Cardiac septum (tissue), 1 donor: ENCODE data around the gene MRPL53. TPM values are rescaled to one million over a fixed set of nuclear protein-coding genes. Genes with fewer than 3 reads are reported as not detected.

ENCODE experiments used
- DNase-seq: peaks from one replicate; pipeline ENCODE4 v3.0.0-alpha.2; 2020; ENCODE audit warnings: low spot score
- intact Hi-C: fragments of 100-400 bp; cut with DNase I; formaldehyde crosslinking; loops from one replicate; pipeline ENCODE4 v1.14.0; 2022
- long read RNA-seq: library from polyadenylated mRNA; unstranded; transcript quantifications from one replicate; pipeline ENCODE4 v2.0.0, GENCODE V29; 2021
- total RNA-seq: library from RNA; stranded (reverse); fragmentation: NEBNext Ultra II Directional; extraction: Animal tissue kit (Norgen Biotek cat#: 25700); gene quantifications from one replicate; pipeline ENCODE4 v1.2.1, GENCODE V29; 2021
- donor health status: DM: no; HTN: no; CAD: no.

MRPL53 gene
- 134 TPM for total RNA-seq
- long read RNA-seq, transcript MRPL53-201 (3 exons, 1,162 nt): major isoform, 63 of 70 reads
- long read RNA-seq, partial matches to known transcripts: 1 of 70 reads
- long read RNA-seq, other reads (novel, unspliced or antisense): 1 of 70 reads

DNA sequence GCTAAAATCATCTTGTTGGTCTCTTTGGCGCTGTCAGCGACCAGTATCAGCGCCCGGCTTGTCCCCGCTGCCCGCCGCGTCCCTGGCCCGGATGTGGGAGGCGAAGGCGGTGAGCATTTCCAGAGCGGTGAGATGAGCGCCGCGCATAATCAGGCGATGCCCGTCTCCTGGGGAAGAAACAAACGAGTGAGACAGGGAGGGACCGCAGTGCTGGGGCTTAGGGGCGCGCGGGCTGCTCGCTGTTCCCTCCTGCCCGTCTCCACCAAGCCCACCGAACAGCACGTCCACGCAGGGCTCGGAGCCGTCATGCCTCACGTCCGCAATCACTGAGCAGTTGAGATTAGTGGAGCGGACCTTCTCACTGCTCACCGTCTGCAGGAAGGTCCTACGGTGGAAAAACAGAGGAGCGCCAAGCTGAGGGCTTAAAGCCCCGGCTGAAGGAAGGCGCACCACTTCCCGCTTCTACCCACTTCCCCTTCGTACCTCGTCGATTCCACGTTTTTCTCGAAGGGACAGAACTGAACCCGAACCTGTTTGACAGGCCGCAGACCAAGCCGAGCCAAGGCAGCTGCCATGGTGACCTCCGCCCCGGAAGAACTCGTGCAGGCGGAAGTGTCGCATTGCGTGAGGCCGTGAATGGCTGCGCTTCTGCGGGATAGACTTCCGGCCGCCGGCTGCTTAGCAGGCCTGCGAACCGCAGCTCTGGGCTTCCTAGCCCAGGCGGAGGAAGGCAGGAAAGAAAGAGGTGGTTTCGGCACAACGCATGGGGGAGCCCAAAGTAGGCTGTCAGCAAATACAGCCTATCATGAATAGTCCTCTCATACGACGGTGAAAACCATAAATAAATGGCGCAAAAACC is at the start of gene MRPL53:
MRPL53 (minus strand) TSS at position 595 of the 859 bp plus-strand sequence; CDS start at position 575, 20 bp downstream.
- peak; percentile 97 for DNase-seq
- intact Hi-C loops: no loop called here

DNA sequence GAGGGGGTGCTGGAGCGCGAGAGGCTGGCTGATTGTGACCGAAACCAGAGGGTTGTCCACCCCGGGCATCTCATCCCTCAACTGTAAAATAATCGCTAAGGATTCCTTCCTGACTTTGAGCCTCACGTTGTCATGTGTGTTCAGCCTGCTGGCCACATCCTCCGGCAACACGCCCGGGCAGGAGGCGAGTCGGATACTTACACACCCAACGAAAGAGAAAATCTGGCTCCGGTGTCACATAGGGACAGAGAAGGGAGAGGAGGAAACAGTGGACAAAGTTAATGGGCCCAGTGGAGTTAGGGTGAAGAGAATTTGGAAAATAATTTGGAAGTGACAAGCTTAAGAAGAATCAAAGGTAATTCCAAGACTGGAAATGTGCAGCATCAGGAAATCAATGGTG is 44.2 kb upstream of the MRPL53 start:
- DNase-seq: no peak
- intact Hi-C loops: no loop called here

DNA sequence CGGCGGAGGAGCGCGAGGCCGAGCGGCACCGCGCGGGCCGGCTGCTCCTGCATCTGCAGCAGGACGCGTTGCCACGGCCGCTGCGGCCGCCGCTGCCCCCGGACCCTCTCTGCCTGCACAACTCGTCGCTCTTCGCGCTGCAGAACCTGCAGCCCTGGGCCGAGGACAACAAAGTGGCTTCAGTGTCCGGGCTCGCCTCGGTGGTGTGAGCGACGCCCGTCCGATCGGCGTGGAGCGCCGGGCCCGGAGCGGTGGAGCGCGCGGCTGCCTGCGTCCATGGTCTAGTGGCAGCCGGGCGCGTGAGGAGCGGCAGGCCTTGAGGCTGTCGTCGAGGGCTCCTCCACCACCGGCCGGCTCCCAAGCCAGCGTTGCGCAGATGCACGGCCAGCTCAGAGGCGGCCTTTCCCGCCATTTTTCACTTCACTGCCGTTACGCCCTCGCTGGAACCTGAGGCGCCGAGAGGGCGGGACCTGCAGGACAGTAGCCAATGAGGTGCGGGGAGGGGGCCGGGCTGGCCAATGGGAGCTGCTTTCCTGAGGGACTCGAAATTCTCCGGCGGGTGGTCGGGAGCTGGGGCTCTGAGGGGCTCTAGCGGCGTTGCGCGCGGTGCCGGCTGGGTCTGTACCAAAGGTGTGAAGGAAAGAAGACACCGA is 43.6 kb upstream of the MRPL53 start:
- DNase-seq: peak; percentile 87
- intact Hi-C loops: no loop called here

DNA sequence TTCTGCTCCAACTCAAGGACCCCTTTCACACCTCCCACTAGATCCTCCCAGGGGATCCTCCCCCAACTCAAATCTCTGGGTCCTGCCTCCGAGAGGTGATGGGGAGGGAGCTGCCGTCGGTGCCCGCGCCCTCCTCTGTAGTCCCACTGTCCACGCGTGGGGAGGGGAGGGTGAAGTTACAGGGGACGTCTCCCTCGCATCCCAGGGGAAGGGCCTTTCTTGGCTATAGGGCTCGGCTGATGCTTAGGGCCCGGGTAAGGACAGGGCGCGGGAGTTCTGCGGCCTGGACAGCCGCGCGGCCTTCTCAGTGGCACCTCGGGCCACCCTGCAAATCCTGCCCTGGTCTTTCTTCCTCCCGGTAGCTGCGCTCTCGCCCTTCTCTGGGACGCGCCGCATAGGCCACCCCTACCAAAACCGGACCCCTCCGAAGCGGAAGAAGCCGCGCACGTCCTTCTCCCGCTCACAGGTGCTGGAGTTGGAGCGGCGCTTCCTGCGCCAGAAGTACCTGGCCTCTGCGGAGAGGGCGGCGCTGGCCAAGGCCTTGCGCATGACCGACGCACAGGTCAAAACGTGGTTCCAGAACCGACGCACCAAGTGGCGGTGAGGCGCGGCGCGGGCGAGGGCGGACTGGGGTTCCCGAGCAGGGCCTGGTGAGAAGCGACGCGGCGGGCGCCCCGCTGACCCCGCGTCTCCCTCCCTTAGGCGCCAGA is 42.9 kb upstream of the MRPL53 start:
- no peak for DNase-seq
- intact Hi-C loops: no loop called here

DNA sequence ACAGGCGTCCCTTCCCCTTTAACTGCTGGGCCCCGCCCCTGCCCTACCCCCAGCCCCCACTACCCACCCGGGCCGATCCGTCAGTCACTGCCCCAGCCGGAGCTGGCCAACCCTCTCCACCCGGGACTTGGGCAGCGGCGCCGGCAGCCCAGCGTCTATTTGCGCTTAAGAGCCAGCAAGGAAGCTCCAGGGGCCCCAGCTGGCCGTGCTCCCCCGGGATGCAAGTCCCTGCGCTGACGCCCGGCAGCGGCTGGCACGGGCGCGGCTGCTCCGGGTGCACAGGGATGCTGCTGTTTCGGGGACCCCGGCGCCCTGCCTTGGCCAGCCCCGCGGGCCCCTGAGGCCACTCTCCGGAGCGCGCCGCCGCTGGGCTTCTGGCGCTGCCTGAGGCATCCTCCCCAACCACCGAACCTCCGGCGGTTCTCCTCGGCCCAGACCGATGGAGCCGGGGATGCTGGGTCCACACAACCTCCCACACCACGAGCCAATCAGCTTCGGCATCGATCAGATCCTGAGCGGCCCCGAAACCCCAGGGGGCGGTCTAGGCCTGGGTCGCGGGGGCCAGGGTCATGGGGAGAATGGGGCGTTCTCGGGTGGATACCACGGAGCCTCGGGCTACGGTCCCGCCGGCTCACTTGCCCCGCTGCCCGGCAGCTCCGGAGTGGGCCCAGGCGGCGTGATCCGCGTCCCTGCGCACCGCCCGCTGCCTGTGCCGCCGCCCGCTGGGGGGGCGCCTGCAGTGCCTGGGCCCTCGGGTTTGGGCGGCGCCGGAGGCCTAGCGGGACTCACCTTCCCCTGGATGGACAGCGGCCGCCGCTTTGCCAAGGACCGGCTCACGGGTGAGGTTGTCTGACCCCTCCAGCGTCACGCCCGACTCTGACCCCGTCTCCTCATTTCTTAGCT is 42.1 kb upstream of the MRPL53 start, which contains the start of gene TLX2:
TLX2 (plus strand) TSS at position 83 of the 903 bp plus-strand sequence; CDS start at position 440, 357 bp downstream.
- DNase-seq: no peak
- intact Hi-C loops: no loop called here

DNA sequence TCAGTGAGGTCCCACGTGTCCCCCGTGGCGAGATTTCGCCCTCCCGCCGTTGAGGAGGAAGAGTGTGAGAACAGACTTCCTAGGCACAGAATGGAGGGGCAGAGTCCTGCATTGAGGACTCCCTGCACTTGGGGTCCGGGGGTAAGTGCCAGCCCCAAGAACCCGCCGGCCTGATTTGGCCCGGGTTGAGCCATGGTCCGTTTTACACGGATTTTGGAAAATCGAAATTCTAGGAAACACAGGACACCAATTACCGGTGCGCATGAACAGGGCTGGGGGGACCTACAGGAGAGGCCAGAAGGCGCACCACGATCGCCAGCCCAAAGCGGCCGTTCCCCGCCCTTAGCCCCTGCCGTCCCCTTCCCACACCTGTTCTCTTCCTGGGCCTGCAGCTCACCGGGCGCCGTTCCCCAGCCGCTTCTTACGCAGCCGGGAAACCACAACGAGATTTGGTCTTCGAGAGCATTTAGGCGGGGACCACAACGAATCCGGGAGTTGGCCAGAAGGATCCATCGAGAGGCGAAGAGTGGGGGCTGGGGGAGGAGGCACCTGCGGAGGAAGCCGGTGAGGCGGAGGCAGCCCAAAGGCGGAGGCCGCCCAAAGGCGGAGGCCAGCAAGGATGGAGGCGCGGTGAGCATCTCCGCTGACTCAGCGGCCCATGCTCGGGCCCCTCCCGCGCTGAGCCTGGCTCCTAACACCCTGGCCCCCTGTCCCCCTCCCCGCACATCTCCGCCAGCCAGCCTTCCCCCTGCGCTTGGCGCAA is 41.3 kb upstream of the MRPL53 start:
- no peak for DNase-seq
- intact Hi-C loops: no loop called here

DNA sequence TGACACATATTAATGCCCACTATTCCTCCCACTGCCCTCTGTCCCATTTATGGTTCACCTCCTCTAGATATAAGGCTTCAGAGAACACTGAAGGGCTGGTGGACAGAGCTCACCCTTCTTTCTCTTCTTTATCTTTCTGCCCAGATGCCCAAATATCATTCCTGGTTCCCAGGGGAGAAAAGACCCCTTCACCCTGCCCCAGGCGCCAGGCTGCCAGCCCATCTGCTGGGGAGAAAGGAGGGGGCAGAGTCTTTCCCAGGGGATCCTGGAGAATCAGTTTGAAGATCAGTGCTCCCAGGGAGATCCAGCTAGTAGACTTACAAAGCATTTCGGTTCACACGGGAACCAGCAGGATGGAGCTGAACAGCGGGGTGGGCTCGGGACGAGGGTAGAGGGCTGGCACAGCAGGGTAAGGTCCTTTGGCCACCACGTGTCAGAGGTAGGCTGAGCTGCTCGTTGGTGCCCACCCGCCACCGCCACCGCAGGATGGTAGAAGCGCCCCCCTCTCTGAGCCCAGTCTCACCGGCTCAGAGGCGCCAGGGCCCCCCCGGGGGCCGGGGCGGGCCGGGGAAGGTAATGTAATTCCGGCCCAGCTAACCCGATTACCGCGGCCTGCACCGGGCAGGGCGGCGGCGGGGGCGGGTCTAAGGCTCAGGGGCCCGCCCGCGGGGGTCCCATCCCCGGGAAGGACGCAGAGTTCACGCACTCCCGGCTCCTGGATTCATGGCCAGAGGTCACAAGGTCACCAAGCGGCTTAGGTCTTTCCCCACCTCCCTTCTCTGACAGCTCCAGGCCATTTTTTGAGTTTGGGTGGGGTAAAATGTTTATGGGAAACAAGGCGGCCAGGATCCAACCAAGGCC is 40.5 kb upstream of the MRPL53 start:
- intact Hi-C loops: no loop called here
- DNase-seq: no peak

DNA sequence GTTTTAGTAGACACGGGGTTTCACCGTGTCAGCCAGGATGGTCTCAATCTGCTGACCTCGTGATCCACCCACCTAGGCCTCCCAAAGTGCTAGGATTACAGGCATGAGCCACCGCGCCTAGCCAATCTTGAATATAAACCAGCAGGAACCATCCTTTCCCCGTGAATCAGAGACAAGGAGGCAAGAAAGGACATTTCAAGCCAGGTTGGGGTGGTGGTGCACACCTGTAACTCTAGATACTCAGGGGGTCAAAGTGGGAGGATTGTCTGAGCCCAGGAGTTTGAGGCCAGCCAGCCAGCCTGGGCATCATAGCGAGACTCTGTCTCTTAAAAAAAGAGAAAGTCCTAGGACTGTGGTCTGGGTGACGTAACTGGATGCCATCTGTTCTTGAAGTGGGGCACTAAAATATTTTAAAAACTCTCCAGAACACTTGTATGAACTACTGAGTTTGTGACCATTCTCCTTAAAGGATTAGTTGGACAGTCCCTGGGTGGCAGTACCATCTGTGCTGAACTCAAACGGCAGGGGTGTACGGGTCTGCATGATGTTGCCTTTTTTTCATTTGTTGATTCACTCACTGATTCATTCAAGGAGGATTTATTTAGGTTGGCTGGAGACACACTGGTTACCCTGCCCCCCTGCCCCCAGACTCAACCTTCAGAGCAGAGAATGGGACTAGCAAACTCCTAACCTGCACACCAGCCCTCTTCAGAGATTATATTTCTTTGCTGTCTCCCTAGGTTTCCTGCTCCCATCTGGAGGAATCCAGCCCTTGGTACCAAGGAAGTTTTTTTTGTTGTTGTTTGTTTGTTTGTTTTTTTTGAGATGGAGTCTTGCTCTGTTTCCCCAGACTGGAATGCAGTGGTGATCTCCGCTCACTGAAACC is 38.9 kb upstream of the MRPL53 start:
- DNase-seq: no peak
- intact Hi-C loops: no loop called here

DNA sequence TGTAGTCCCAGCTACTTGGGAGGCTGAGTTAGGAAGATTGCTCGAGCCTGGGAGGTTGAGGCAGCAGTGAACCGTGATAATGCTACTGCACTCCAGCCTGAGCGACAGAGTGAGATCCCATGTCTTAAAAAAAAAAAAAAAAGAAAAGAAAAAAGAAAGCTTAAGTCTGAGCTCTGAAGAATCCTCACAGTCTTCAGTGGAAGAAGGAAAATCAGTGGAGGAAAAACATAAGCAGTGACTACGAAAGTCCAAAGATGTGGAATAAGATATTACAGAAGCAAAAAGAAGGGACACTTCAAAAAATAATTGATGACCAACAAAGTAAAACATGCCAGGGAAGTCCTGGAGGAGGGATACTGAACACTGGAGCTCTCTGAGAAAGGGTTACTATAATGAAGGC is 37.8 kb upstream of the MRPL53 start:
- no peak for DNase-seq
- intact Hi-C loops: no loop called here

DNA sequence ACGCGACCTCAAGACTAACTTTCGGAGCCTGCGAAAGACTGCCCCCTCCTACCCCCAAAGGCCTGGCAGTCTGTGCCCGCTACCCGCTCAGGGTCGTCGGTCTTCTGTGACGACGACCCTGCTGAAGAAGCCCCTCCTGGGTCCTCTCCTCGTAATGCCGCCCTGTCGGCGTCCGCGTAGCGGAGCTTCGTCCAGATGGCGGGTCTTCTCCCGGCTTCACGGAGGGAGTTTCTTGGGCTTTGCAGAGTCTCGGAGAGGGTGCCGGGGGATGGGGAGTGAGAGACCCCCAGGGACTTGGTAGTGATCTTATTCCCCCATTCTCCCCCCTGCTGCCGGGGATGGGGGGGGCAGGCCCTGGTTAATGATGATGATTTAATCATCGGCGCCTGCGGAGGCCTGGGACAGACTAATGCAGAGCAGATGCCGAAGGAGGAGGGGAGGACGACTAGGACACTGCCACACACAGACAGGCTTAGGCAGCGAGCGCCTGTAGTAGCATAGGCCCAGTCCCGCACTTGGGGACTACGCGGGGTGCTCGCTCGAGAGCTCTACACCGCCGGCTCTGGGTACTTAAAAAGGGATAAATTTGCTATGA is 35.5 kb upstream of the MRPL53 start:
- no peak for DNase-seq
- intact Hi-C loops: loop anchor here (1.0 kb wide), 1 partner anchor 21 kb away; the partner anchor contains the start of genes AUP1 and HTRA2

DNA sequence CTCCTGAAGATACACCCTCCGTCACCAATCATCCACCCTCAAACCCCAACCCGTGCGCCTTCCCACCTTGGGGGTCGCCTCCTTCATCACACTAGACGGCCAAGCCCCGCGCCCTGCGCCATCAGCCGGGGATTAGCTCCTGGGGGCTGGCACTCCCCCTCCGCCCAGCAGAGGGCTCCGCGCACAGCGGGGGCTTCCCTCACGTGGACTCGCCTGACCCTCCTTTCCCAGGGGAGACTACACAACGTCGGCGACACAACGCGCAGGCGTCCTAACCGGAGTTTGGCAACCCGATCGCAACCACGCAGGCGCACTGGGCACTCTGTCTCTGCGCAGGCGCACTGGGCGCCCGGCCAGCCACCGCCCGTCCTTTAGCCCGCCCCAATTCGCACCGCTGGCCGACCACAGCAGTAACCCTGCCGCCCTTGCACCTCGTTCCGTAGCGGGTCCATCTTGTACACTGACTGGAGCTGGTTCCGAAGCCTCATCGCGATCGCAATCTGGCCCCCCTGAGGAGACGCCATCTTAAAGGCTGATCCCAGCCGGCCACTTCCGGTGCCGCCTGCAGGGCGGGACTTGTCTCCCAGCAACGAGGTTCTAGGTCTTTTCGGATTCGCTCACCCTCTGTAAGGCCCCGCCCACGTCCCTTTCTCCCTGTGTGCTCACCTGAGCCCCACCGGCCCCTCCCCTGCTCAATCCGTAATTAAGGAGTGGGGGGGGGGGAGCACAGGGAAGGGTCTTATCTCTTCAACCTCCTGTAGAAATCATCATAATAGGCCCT is 34.9 kb upstream of the MRPL53 start, which contains the start of gene PCGF1:
PCGF1 (minus strand) TSS at position 551 of the 781 bp plus-strand sequence; CDS start at position 524, 27 bp downstream.
- intact Hi-C loops: loop anchor here (1.0 kb wide), 1 partner anchor 22 kb away; the partner anchor contains the start of genes AUP1 and HTRA2

DNA sequence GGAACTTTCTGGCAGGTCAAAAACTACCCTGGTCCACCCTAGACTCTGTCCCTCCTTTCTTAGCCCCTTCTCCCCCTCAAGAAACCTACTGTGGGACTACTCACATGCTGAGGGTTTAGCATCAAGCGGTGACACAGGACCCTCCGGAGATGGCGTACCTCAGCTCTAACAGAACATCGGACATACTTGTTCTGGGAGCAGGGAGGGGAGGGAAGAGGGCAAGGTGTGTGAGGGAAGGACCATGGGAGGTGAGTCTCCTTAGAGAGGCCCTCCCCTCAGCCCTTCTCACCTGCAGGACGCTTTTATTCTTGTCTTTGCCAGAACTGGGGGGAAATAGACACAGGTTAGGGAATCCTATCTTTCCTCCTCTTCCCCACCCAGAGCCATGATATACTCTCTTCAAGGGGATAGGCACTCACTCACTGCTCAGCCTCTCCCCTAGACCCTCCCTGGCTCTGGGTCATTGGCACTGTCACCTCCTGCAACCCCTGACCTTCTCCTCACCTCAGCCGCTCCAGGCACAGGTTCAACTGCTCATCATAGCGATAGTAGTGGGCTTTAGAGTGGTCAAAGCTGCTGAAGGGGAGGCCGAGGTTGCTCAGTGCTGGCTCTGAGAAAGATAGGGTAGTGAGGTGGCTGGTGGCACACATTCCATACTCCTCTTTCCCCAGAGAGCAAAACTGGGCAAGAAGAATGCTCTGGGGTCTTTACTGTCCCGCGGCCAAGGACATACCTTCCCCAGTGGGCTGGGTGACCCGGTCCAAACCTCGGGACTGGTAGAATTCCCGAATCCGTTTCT is 33.2 kb upstream of the MRPL53 start:
- no peak for DNase-seq
- intact Hi-C loops: no loop called here

More for the DNA sequence above, 34.9 kb upstream of the MRPL53 start, which contains the start of gene PCGF1:
- peak; percentile 99 for DNase-seq

DNA sequence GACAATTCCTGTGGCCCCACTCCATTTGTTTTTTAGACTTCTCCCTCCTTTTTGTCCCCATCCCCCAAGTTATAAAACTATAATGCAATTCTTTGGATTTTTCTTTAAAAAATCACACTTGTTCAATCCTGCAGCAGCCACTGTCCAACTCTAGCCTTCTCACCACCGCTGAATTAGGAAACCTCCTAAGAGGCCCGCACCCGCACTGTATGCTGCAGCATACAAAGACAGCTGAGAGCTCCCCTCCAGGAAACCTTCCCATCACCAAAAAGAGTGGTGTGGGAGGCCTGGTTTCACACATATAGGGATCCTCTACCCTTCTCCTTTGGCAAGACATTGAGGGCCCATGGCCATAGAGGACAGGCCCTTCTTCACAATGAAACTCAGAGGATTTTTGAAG is 32.1 kb upstream of the MRPL53 start:
- intact Hi-C loops: loop anchor here (5.0 kb wide), 1 partner anchor 83 kb away; no protein-coding TSS in a partner anchor

More for the DNA sequence above, 32.1 kb upstream of the MRPL53 start:
- DNase-seq: no peak
